Measurements from ENCODE around the gene ANKLE1.

The ANKLE1 gene

DNA sequence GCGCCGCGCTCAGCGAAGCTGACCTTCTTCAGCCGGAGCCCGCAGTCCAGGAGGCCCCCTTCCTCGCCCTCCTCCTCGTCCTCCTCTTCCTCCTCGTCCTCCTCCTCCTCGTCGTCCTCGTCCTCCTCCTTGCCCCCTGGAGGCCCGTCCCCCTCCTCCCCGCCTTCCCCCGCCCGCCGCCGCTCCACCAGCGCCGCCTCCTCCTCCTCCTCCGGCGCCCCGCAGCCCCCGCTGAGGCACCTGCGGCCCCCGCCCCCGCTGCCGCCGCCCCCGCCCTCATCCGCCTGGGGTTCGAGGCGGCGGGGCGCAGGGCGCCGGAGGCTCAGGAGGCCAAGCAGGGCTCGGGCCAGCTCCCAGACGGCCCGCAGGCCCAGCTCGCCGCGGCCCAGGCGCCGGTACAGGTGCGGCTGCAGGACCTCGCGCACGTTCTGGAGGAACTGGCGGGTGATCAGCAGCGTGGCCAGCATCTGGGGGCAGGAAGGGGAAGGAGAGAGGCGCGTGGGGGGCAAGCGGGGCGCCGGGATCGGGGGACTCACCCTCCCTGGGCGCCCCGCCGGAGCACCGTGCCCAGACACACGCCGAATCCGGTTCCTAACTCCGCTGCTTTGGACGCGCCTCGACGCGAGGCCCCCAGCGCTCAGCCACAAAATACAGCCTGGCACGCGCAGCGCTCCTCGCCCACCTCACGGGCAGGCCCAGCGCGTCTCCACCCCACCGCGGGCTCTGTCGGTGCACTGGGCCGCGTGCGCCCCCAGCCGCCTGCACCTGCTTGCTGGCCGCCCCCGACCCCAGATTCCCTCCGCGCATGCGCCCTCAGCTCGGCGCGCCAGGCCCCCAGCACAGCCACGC is 47.0 kb downstream of the ANKLE1 start:
- DNase-seq = no peak

- no peak for DNase-seq
Observed at GRCh38 chr19:17329366-17330261, 47.9 kb downstream of the ANKLE1 start.

GRCh38 chr19:17330262-17331044 is 48.8 kb downstream of the ANKLE1 start:
- no peak for DNase-seq

- DNase-seq = no peak
Observed at GRCh38 chr19:17331045-17331558, 49.4 kb downstream of the ANKLE1 start.

DNA sequence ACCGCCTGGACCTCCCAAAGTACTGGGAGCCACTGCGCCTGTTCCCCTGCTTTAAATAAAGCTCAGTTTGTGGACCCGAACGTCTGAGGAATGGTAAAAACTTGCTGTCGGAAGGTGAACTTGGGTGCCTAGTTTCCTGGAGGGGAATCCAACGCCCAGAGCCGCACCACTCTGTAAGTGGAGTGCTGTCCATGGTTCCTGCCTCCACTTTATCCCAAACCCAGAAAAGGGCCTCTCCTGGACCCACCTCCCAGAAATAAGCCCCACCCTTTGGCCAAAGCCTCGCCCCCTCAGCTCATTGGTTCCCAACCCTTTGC is 50.6 kb downstream of the ANKLE1 start:
- DNase-seq = no peak

GRCh38 chr19:17332677-17333581 is 51.2 kb downstream of the ANKLE1 start:
- DNase-seq = peak; percentile 99 to 100

- DNase-seq = peak in 1 of 2 experiments; percentile 26
Observed at GRCh38 chr19:17333611-17334413, 52.1 kb downstream of the ANKLE1 start.

- DNase-seq = peak; percentile 92 to 95
Observed at GRCh38 chr19:17334414-17335409, 53.0 kb downstream of the ANKLE1 start, which contains the start of gene ANO8. ANO8 (minus strand) TSS chr19:17334855; CDS start chr19:17334670, 185 bp downstream.

GRCh38 chr19:17335575-17335974 is 53.9 kb downstream of the ANKLE1 start:
- DNase-seq = no peak
